Measurements from ENCODE around the gene SGCA.

GRCh38 chr17:50152736-50153135, 13.1 kb upstream of the SGCA start:
- TF ChIP-seq CTCF (optimal IDR thresholded peaks at IDR 0.05 in 1 of 3, IDR thresholded peaks at IDR 0.05 in 1 of 3, conservative IDR thresholded peaks at IDR 0.05 in 1 of 3; ENCODE audit: extremely low read depth in 1 of 3, insufficient read depth in 2 of 3, low read length in 3 of 3) (no peak), EZH2 (IDR thresholded peaks at IDR 0.05; ENCODE audit: low read length) (no peak)

Data from keratinocyte (primary cell).